ENCODE measurements around the gene TRIM46. TPM values are rescaled to one million over a fixed set of nuclear protein-coding genes. Genes with fewer than 3 reads are reported as not detected.

The TRIM46 gene
- total and polyA plus RNA-seq, 2 of the 13 experiments (the other 11 are each of a cell fraction or from before 2014, with no cell fraction given): 0.04 to 0.09 TPM

DNA sequence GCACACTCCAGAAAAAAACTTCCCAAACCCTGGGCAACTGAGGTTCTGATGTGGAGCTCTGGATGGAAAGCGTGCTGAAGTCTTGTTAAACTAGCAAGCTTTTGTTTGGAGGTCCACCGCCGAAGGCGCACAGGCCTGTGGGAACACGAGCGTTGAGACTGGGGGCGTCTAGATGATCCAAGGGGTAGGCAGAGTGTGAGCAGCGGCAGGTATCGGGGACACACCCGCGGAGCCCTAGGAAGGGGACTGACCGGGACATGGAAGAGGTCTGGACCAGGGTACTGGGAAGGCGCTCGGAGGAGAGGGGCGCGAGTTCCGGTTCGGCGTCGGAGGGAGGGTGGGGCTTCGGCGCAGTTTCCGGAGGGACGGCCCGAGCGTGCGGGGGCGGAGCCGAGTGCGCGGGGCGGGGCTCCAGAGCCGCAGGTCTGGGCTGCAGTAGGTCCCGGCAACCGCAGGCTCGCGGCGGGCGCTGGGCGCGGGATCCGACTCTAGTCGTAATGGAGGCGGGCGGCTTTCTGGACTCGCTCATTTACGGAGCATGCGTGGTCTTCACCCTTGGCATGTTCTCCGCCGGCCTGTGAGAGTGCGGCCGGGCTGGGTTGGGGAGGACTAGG is 38.1 kb upstream of the TRIM46 start, which contains the start of gene SLC50A1 (continued):
- TF ChIP-seq TIGD3 (CRISPR knock-in tag; IDR thresholded peaks at IDR 0.05; ENCODE audit: borderline replicate concordance) (no peak), HDAC2 (CRISPR knock-in tag; IDR thresholded peaks at IDR 0.05) (no peak), ZNF883 (CRISPR knock-in tag; IDR thresholded peaks at IDR 0.05; ENCODE audit: not compliant biosample characterization) (peak; percentile 58), THAP7 (CRISPR knock-in tag; IDR thresholded peaks at IDR 0.05) (no peak), ZNF274 (CRISPR knock-in tag; IDR thresholded peaks at IDR 0.05) (peak; percentile 55; the same call in 1 of the 2 replicates), ZNF740 (CRISPR knock-in tag; IDR thresholded peaks at IDR 0.05) (no peak), NPAS2 (CRISPR knock-in tag; IDR thresholded peaks at IDR 0.05; ENCODE audit: borderline replicate concordance) (no peak), MTA3 (CRISPR knock-in tag; IDR thresholded peaks at IDR 0.05) (no peak), ZNF850 (CRISPR knock-in tag; conservative IDR thresholded peaks at IDR 0.05) (no peak), HMG20B (CRISPR knock-in tag; conservative IDR thresholded peaks at IDR 0.05) (no peak), HNF1A (IDR thresholded peaks at IDR 0.05; ENCODE audit: low read depth) (no peak), HNF1A (CRISPR knock-in tag; IDR thresholded peaks at IDR 0.05; ENCODE audit: borderline replicate concordance) (peak; percentile 77; the same call in 1 of the 2 replicates), ZNF256 (CRISPR knock-in tag; conservative IDR thresholded peaks at IDR 0.05) (0 out of 2 replicates have a peak, but pooled peaks have one; percentile 69)
- TF ChIP-seq, protein P1, sequence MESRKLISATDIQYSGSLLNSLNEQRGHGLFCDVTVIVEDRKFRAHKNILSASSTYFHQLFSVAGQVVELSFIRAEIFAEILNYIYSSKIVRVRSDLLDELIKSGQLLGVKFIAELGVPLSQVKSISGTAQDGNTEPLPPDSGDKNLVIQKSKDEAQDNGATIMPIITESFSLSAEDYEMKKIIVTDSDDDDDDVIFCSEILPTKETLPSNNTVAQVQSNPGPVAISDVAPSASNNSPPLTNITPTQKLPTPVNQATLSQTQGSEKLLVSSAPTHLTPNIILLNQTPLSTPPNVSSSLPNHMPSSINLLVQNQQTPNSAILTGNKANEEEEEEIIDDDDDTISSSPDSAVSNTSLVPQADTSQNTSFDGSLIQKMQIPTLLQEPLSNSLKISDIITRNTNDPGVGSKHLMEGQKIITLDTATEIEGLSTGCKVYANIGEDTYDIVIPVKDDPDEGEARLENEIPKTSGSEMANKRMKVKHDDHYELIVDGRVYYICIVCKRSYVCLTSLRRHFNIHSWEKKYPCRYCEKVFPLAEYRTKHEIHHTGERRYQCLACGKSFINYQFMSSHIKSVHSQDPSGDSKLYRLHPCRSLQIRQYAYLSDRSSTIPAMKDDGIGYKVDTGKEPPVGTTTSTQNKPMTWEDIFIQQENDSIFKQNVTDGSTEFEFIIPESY (CRISPR knock-in tag; IDR thresholded peaks at IDR 0.05): no peak
- TF ChIP-seq, protein P2, sequence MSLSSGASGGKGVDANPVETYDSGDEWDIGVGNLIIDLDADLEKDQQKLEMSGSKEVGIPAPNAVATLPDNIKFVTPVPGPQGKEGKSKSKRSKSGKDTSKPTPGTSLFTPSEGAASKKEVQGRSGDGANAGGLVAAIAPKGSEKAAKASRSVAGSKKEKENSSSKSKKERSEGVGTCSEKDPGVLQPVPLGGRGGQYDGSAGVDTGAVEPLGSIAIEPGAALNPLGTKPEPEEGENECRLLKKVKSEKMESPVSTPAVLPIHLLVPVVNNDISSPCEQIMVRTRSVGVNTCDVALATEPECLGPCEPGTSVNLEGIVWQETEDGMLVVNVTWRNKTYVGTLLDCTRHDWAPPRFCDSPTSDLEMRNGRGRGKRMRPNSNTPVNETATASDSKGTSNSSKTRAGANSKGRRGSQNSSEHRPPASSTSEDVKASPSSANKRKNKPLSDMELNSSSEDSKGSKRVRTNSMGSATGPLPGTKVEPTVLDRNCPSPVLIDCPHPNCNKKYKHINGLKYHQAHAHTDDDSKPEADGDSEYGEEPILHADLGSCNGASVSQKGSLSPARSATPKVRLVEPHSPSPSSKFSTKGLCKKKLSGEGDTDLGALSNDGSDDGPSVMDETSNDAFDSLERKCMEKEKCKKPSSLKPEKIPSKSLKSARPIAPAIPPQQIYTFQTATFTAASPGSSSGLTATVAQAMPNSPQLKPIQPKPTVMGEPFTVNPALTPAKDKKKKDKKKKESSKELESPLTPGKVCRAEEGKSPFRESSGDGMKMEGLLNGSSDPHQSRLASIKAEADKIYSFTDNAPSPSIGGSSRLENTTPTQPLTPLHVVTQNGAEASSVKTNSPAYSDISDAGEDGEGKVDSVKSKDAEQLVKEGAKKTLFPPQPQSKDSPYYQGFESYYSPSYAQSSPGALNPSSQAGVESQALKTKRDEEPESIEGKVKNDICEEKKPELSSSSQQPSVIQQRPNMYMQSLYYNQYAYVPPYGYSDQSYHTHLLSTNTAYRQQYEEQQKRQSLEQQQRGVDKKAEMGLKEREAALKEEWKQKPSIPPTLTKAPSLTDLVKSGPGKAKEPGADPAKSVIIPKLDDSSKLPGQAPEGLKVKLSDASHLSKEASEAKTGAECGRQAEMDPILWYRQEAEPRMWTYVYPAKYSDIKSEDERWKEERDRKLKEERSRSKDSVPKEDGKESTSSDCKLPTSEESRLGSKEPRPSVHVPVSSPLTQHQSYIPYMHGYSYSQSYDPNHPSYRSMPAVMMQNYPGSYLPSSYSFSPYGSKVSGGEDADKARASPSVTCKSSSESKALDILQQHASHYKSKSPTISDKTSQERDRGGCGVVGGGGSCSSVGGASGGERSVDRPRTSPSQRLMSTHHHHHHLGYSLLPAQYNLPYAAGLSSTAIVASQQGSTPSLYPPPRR (CRISPR knock-in tag; IDR thresholded peaks at IDR 0.05; ENCODE audit: borderline replicate concordance): 0 out of 2 replicates have a peak, but pooled peaks have one; percentile 15
